Caco-2 (cell line): ENCODE results near the gene IP6K2. TPM values are rescaled to one million over a fixed set of nuclear protein-coding genes. Genes with fewer than 3 reads are reported as not detected.

ENCODE experiments used
- BruUV-seq: library from RNA; stranded (reverse); fragments of 400-500 nt; replicated peaks from 2 replicates; lab custom pipeline; 2021; lab: Mats Ljungman, UMichigan
- CTCF ChIA-PET: fragments of 300-600 bp; sonication (Branson Sonifier 250); formaldehyde crosslinking; loops from one replicate; lab custom pipeline; 2022; ENCODE audit warnings: antibody characterized with exemption; lab: Charles Lee
- POLR2A ChIA-PET: fragments of 300-600 bp; sonication (Branson Sonifier 250); formaldehyde crosslinking; loops from one replicate; lab custom pipeline; 2022; ENCODE audit warnings: antibody characterized with exemption; lab: Charles Lee
- DNase-seq, 2 experiments: peaks; one replicate each; pipeline versions ENCODE4 v3.0.0 to v3.0.0-alpha.2; 2020 to 2022
- H3K27me3 ChIP-seq: replicated peaks from 2 replicates; pipeline ENCODE4 v1.6.0; 2011; ENCODE audit warnings: low read length; ENCODE audit not compliant: control insufficient read depth, insufficient read depth
- H3K36me3 ChIP-seq: 2 replicates; pipeline ENCODE4 v1.5.1; 2011; ENCODE audit warnings: low read length; ENCODE audit not compliant: control insufficient read depth, insufficient read depth
- H3K4me1 ChIP-seq: fragments of 250-450 bp; sonication (Bioruptor Pico); 2 replicates; pipeline ENCODE4 v1.5.1; 2020; ENCODE audit warnings: mild to moderate bottlenecking
- H3K4me3 ChIP-seq: 2 replicates; pipeline ENCODE4 v1.5.1; 2011; ENCODE audit warnings: low read depth, mild to moderate bottlenecking, control low read depth, low read length
- H3K9me3 ChIP-seq: fragments of 250-450 bp; sonication (Bioruptor Pico); 2 replicates; pipeline ENCODE4 v1.5.1; 2020; ENCODE audit warnings: mild to moderate bottlenecking, moderate library complexity
- H3K27ac Mint-ChIP-seq: one replicate; pipeline ENCODE4 v1.8.0; 2022; ENCODE audit warnings: mixed read lengths; ENCODE audit not compliant: unreplicated experiment
- H3K27me3 Mint-ChIP-seq: one replicate; pipeline ENCODE4 v1.8.0; 2022; ENCODE audit warnings: mixed read lengths; ENCODE audit not compliant: insufficient read depth, unreplicated experiment
- H3K36me3 Mint-ChIP-seq: one replicate; pipeline ENCODE4 v1.8.0; 2022; ENCODE audit warnings: mild to moderate bottlenecking, mixed read lengths; ENCODE audit not compliant: insufficient read depth, unreplicated experiment
- H3K4me1 Mint-ChIP-seq: one replicate; pipeline ENCODE4 v1.8.0; 2022; ENCODE audit warnings: low read depth, mixed read lengths; ENCODE audit not compliant: unreplicated experiment
- H3K4me3 Mint-ChIP-seq: one replicate; pipeline ENCODE4 v1.8.0; 2022; ENCODE audit warnings: mild to moderate bottlenecking, moderate library complexity, mixed read lengths; ENCODE audit not compliant: unreplicated experiment
- H3K9me3 Mint-ChIP-seq: one replicate; pipeline ENCODE4 v1.8.0; 2022; ENCODE audit warnings: mixed read lengths; ENCODE audit not compliant: unreplicated experiment
- intact Hi-C: fragments of 100-400 bp; cut with micrococcal nuclease; formaldehyde crosslinking; loops from one replicate; pipeline ENCODE4 v1.10.0; 2022; ENCODE audit not compliant: unreplicated experiment
- total RNA-seq: library from RNA; stranded (reverse); gene quantifications from 2 replicates; pipeline ENCODE4 v1.2.3, GENCODE V29; 2022
- TF ChIP-seq, protein P1 (sequence below), 2 experiments: fragments of 200-600 bp in 1 of 2; IDR thresholded peaks; 1 replicate in 1 of 2; 2 replicates in 1 of 2; pipeline versions ENCODE4 v1.5.1 to v1.8.0; 2011 to 2022; ENCODE audit warnings: antibody characterized with exemption in 1 of 2, control low read depth in 1 of 2, inconsistent platforms in 1 of 2, low read depth in 1 of 2, low read length in 1 of 2, mild to moderate bottlenecking in 1 of 2, moderate library complexity in 1 of 2; ENCODE audit not compliant: insufficient read depth in 1 of 2, severe bottlenecking in 1 of 2, unreplicated experiment in 1 of 2

Gene IP6K2
- total RNA-seq, 1 experiment from 2014 or later, result 91.7 TPM

GRCh38 chr3:48680811-48681540, 36.0 kb downstream of the IP6K2 start:
- H3K27ac Mint-ChIP-seq, result no peak overlapping the region
- intact Hi-C loops, result loop anchor here (10.0 kb wide), 1 partner anchor 274 kb away; no protein-coding TSS in a partner anchor
- no peaks in the 10 kb centered on the region for H3K9me3 ChIP-seq
- H3K36me3 ChIP-seq, result peaks cover 9% of the 10 kb centered on the region
- POLR2A ChIA-PET, result no interaction called here
- CTCF ChIA-PET, result no interaction called here
- H3K9me3 Mint-ChIP-seq, result no peaks in the 10 kb centered on the region
- TF ChIP-seq, protein P1, sequence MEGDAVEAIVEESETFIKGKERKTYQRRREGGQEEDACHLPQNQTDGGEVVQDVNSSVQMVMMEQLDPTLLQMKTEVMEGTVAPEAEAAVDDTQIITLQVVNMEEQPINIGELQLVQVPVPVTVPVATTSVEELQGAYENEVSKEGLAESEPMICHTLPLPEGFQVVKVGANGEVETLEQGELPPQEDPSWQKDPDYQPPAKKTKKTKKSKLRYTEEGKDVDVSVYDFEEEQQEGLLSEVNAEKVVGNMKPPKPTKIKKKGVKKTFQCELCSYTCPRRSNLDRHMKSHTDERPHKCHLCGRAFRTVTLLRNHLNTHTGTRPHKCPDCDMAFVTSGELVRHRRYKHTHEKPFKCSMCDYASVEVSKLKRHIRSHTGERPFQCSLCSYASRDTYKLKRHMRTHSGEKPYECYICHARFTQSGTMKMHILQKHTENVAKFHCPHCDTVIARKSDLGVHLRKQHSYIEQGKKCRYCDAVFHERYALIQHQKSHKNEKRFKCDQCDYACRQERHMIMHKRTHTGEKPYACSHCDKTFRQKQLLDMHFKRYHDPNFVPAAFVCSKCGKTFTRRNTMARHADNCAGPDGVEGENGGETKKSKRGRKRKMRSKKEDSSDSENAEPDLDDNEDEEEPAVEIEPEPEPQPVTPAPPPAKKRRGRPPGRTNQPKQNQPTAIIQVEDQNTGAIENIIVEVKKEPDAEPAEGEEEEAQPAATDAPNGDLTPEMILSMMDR (IDR thresholded peaks at IDR 0.05; ENCODE audit: insufficient read depth in 1 of 2, low read depth in 1 of 2, low read length in 1 of 2, severe bottlenecking in 1 of 2, unreplicated experiment in 1 of 2), result no peak
- peaks cover 14% of the 10 kb centered on the region for H3K4me1 Mint-ChIP-seq
- peaks cover 7% of the 10 kb centered on the region for H3K4me1 ChIP-seq
- no peaks in the 10 kb centered on the region for H3K27me3 ChIP-seq
- BruUV-seq, result no TSS peak
- no peaks in the 10 kb centered on the region for H3K27me3 Mint-ChIP-seq
- no peak overlapping the region for H3K4me3 ChIP-seq
- no peak for DNase-seq
- no peak overlapping the region for H3K4me3 Mint-ChIP-seq
- peaks cover 51% of the 10 kb centered on the region for H3K36me3 Mint-ChIP-seq

DNA sequence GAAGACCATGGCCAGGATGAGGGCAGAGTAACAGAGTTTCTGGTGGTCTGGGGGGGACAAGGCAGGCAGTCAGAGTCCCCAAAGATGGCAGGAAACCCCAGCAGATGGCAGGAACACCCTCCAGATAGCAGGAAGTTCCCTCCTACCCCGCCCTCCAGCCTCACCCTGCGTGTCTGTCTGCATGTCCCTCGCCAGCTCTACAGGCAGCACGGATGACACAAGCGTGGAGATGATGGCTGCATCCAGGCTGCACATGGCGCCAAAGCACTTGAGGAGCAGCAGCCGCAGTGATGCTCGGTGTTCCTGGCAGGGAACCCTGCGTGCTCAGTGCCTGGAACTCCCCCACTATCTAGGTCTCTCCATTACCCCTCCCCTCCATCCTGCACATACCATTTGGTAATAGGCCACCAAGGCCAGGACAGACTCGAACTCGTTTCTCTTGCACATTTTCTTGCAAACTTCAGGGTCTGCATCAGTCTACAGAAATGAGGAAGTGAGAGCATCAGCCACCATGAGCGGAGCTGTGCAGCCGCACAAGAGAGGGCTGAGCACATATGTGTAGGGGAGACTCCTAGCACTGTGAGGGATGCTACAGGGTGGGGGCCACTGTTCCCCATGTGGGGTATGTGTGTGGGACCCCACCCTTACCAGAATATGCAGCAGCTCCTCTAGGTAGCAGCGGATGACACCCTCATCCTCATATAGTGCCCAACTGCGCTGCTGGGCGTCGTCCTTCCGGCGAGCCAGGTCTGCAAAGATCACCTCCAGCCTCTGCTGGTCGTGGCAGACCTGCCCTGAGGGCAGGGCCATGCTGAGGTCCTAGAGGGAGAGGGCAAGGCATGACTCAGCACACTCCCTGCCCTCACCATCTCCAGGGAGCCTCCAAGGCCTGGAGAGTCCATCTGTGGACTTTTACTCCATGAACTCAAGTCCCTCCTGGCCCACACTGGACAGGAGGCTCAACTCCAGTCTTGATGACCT, 37.3 kb downstream of the IP6K2 start:
- DNase-seq, result no peak
- ChIA-PET POLR2A (no interaction called here), CTCF (interaction anchor here (0.6 kb wide), 1 partner anchor 34 kb away, joined by 3 read pairs; no protein-coding TSS in a partner anchor)
- Mint-ChIP-seq H3K27ac (no peak overlapping the region), H3K27me3 (no peaks in the 10 kb centered on the region), H3K4me3 (no peak overlapping the region), H3K9me3 (no peaks in the 10 kb centered on the region), H3K4me1 (peaks cover 12% of the 10 kb centered on the region), H3K36me3 (peaks cover 40% of the 10 kb centered on the region)
- H3K36me3 ChIP-seq, result peaks cover 9% of the 10 kb centered on the region
- peaks cover 5% of the 10 kb centered on the region for H3K4me1 ChIP-seq
- no peaks in the 10 kb centered on the region for H3K27me3 ChIP-seq
- BruUV-seq, result no TSS peak
- H3K9me3 ChIP-seq, result no peaks in the 10 kb centered on the region
- intact Hi-C loops, result loop anchor here (10.0 kb wide), 1 partner anchor 275 kb away; no protein-coding TSS in a partner anchor
- no peak overlapping the region for H3K4me3 ChIP-seq
- TF ChIP-seq, protein P1 (IDR thresholded peaks at IDR 0.05; ENCODE audit: insufficient read depth in 1 of 2, low read depth in 1 of 2, low read length in 1 of 2, severe bottlenecking in 1 of 2, unreplicated experiment in 1 of 2), result no peak
